Measurements from ENCODE around the gene SDCCAG8.

SDCCAG8 gene

DNA sequence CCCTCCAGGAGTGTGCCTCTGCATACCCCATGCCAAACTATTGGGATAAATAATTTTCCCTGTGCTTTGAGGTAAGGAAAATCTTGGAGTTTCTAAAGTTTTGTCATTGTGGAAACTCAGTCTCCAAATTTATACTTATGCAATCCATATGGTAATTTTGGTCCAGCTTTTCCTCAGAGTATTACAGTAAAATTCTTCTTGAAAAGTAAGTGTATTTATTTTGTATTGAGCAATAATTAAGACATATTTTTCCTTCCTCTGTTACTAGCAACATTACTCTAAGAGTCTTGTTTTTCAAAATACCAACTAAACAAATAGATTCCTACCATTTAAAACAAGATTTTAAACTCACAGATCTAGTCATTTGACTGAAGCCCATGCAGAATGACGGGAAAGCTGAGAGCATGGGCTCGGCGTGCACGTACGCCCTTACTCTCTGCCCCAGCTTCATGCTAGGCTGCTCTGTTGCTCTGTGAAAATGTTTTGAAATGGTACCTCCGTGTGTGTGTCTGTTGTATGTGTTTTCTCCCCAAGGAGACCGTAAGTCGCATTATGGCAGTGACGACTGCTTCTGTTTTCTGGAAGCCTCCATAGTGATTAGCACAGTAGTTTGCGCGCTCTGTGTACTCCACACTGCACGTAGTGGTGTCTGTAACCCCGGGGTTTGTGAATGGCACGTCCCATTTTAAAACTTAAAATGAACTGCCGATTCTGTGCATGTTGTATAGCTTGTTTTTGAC lies 165.3 kb downstream of the SDCCAG8 start:
- DNase-seq (ENCODE audit: low read depth): no peak

GRCh38 chr1:243421784-243422183 lies 165.9 kb downstream of the SDCCAG8 start:
- DNase-seq (ENCODE audit: low read depth): peak; percentile 41

DNA sequence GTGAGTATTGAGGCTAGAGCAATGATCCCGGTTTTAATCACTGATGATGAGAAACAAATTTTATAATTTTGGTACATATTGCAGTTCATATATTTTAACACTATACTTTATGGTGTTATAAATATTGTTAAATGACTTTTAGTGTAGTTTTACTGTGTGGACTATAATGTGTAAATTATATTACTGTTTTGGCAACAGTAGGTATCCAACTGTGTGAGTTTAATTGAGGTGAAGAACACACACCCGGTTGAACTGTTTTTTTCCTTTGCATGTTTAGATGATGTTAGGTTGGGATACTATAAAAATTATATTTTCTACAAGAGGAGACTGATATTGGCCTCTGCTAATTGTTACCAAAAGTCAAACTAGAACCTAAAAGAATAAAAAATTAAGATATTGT lies 166.5 kb downstream of the SDCCAG8 start:
- no peak for DNase-seq (ENCODE audit: low read depth)

DNA sequence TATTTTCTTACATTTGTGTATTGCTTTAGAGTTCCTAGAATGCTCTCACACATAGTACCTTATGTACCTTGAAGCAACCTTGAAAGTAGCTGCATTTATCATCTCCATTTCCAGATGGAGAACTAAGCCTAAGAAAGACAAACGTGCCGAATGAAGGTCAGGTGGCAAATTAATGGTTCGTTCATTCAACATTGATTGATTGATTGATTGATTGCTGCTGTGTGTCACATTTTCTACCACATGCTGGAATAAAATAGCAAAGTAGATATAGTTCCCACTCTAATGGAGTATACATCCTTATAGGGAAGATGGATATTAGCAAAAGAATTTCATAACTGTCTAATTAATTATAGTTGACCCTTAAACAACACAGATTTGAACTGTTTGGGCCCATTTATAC lies 172.2 kb downstream of the SDCCAG8 start:
- DNase-seq (ENCODE audit: low read depth): no peak

- DNase-seq (ENCODE audit: low read depth): no peak
Measured at GRCh38 chr1:243428617-243429342, 172.9 kb downstream of the SDCCAG8 start.

GRCh38 chr1:243431591-243431990 lies 175.8 kb downstream of the SDCCAG8 start:
- DNase-seq (ENCODE audit: low read depth): no peak

DNA sequence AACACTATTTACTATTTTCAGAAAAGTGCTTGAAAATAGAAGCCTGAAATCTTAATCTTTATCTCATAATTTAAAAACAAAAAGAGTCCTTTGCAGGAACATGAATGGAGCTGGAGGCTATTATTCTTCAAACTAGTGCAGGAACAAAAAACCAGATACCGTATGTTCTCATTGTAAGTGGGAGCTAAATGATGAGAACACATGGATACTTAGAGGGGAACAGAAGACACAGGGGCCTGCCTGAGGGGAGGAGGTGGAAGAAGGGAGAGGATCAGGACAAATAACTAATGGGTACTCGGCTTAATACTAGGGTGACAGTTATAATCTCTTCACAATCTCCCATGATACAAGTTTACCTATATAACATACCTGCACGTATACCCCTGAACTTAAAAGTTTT lies 176.3 kb downstream of the SDCCAG8 start:
- DNase-seq (ENCODE audit: low read depth): no peak

DNA sequence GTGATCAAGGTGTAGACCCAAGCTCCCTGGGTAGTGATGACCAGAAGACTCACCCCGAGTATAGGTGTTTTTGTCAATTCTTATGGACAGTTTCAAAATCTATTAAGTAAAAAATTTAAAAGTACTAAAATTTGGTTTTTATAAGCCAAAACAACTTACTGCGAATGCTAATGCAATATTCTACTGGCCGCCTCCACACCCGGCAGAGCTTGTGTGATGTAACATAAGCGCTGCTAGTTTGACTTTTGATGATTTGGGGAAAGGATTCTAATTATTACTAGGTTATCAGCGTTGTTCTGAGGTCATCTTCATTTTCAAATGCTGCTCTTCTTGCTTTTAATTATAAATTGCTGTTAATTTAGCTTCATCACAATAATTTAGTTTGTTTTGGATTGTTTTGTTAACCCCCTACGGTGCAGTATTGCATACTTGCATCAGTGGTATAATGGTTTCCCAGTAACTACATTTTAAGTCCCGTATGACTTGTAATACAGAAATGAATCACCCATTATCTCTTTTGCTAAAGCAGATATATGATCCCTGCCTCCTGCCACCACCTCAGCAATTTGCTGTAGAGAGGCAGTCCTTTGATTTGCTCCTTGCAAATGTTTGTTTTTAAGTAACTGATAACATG lies 178.0 kb downstream of the SDCCAG8 start:
- no peak for DNase-seq (ENCODE audit: low read depth)

DNA sequence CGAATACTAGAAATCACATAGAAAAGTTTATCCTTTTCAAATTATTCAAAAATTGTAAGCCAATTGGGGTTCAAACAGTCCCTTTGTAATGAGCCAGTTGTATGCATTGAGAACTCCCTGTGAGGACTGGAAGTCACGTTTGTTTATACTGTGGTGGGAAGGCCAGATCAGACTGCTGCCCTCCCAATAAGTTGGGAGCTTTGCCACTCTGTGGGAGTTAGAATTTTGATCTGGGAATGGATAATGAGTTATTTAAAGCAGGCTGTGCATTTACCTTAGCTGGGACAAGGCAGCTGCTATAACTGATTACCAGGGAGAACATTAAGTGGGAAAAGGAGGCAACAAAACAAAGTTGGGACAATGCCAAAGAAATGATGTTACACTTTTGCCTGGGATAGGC lies 178.8 kb downstream of the SDCCAG8 start:
- no peak for DNase-seq (ENCODE audit: low read depth)

DNA sequence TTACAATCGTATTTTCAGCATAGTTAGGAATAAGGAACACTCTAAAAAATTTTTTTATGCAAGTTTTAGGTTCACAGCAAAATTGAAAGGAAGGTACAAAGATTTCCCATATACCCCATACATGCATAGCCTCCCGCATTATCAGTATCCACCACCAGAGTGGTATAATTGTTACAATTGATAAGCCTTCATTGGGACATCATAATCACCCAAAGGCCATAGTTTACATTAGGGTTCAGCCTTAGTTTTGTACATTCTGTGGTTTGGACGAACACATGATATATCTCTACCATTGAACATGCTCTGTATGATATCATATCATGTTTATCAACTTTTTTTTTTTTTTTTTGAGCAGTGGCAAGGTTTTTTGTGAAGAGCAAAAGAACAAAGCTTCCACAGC lies 180.0 kb downstream of the SDCCAG8 start:
- no peak for DNase-seq (ENCODE audit: low read depth)

DNA sequence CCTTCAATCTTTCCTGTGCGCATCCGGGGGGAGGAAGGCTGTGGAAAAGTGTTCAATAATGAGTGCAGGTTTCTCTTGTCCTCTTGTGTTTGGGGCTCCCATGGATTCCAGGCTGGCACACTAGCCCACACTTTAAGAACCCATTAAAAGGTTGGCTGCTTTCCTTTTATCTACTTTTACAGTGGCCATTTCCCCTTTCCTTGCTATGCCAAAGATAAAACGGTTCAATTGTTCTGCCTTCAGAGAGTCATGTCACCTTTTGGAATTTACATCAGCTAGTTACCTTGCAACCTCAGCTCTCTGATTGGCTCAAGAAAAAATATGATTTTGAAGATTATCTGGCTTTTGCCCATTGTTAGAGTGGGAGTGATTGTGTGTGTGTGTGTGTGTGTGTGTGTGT lies 182.3 kb downstream of the SDCCAG8 start:
- DNase-seq (ENCODE audit: low read depth): no peak

DNA sequence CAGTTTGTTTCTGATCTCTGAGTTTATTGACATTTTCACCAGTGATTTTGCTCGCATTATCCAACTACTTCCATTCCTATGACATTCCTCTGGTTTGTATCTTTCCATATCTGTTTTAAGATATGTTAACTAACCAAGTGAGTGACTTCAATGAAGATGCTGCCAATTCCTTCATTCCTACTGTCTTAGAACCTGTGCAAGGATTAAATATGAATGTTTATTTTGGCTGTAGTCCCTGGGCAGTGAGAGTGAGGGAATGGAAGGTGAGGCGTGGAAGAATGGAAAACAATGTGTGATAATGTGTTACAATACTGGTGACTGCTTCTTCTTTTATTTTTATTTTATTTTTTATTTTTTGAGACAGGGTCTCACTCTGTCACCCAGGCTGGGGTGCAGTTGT lies 183.0 kb downstream of the SDCCAG8 start:
- DNase-seq (ENCODE audit: low read depth): no peak

- DNase-seq (ENCODE audit: low read depth): no peak
Measured at GRCh38 chr1:243440406-243440805, 184.6 kb downstream of the SDCCAG8 start.

DNA sequence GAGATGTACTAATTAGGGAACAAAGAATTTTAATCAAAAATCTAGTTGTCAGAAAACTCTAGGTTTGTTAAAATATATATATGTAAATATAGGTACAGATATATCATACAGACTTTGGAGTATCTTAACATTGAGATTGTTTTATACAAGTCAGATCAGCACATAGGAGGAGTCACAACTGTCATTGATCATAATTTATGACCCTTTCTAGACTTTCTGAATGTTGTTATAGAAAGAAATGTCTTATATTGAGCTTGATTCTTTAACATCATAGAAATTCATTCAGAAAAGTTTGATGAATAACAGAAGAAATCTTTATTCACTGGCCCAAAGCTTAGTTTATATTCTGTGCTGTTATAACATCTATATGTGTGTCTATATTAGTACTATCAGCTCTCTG lies 185.8 kb downstream of the SDCCAG8 start:
- no peak for DNase-seq (ENCODE audit: low read depth)

DNA sequence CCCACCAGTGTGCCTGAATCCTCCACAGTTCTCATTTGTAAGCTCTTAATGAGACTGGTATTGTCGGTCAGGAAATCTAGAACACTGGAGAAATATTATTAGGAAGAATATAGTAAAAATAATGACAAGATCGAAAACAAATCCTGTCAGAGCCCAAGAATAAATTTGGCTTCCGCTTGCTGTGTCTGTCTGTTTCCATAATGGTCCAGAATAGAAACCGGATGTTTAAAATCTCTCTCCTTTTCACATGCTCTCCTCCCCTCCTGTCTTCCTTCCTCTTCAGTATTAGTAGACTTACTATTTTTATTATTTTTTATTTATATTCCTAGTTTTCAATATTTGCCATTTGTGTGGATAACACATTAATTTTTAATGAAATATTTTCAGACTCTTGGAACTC lies 187.7 kb downstream of the SDCCAG8 start:
- DNase-seq (ENCODE audit: low read depth): no peak

DNA sequence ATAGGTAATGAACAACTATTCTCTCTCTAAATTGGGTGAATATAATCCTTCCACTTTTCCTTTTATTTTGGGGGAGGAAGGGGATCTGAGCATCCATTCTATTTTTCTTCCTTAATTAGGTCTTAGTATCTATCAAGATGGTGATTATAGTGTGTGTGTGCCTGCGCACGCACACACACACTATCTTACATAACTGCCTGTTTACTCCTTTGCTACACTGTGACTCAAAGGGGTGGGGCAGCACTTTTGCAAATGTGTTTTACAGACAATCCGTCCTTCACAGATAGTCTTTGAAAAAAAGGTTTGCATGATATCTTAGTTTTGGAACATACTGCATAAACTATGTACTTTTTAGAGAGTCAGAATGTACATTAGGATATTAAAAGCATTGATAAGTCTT lies 191.5 kb downstream of the SDCCAG8 start:
- DNase-seq (ENCODE audit: low read depth): no peak

GRCh38 chr1:243447844-243448243 lies 192.0 kb downstream of the SDCCAG8 start:
- no peak for DNase-seq (ENCODE audit: low read depth)

DNA sequence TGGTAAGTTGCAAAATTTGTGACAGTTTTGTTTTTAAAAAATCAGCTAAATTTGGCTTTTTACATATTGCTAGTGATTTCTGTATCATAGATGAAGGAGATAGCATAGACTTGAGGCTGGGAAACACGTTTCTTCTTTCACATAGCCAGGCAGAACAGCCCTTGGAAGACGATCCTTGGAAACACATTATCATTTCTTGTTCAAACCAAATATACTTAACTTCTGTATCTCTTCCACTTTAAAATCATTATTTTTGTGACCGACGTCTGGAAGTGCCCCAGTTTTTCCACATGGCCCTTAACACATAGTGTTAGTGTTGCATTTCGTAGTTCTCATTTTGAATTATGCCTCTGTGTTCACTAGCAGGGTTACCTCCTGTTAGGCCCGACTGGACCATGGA lies 193.5 kb downstream of the SDCCAG8 start:
- DNase-seq (ENCODE audit: low read depth): no peak

GRCh38 chr1:243452092-243452491 lies 196.3 kb downstream of the SDCCAG8 start:
- DNase-seq (ENCODE audit: low read depth): no peak

- DNase-seq (ENCODE audit: low read depth): no peak
Measured at GRCh38 chr1:243454328-243454997, 198.6 kb downstream of the SDCCAG8 start.

DNA sequence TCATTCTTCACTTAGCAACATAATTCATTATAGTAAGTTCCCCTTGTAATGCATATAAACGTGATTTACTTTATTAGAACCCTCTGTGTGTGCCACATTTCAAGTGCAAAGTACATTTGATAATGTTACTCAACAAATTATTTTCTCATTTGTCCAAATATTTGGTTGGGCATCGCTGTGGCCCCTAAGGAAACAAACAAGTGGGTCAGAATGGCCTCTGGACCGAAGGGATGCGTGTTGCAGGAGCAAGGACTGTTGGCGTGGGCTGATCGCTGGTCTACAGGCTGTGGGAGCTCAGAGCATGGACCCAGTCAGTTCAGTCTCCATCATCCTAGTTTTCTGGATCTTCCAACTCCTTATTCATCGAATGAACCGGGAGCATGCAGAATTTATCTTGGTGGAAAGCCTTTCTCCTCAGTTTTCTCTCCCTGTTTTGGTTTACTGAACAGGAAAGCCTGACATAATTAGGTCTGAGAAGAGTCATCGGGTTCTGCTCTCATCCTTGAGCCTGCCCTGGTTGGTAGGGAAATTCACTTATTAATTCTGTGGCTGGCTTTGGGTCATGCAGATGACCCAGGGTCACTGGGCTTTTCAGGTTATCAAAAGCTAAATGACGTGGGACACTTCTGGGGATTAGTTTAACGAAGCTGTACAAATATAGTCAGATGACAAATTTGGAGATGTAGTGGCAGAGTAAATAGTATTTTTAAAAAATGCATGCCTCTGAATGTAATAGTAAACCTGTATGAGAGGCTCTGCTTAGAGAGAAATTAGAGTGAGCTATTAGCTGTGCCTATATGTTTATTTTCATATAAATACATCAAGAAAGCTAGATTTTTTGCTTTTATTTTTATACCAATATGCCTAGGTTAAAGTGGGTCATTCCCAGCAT lies 200.2 kb downstream of the SDCCAG8 start:
- DNase-seq (ENCODE audit: low read depth): no peak
